Karpas-422 (cell line): Measurements from ENCODE around the gene KHDC3L. TPM values are rescaled to one million over a fixed set of nuclear protein-coding genes. Genes with fewer than 3 reads are reported as not detected.

ENCODE experiments used
- DNase-seq: peaks from one replicate; pipeline ENCODE4 v3.0.0-alpha.2; 2015
- H2AFZ ChIP-seq: fragments of 200-600 bp; sonication (generic); 2 replicates; pipeline ENCODE4 v1.6.1; 2014; ENCODE audit warnings: antibody characterized with exemption, low read length, mixed read lengths
- H3K27ac ChIP-seq: fragments of 200-600 bp; sonication (generic); 2 replicates; pipeline ENCODE4 v1.5.1; 2014; ENCODE audit warnings: mild to moderate bottlenecking, low read length, moderate library complexity
- H3K27me3 ChIP-seq: fragments of 200-600 bp; sonication (generic); 2 replicates; pipeline ENCODE4 v1.6.1; 2014; ENCODE audit warnings: low read length, mixed read lengths
- H3K36me3 ChIP-seq: fragments of 200-600 bp; sonication (generic); 2 replicates; pipeline ENCODE4 v1.6.1; 2014; ENCODE audit warnings: low read length, mixed read lengths; ENCODE audit not compliant: insufficient read depth
- H3K4me1 ChIP-seq: fragments of 200-600 bp; sonication (generic); 2 replicates; pipeline ENCODE4 v1.6.1; 2014; ENCODE audit warnings: mild to moderate bottlenecking, low read length, mixed read lengths
- H3K4me2 ChIP-seq: fragments of 200-600 bp; sonication (generic); 2 replicates; pipeline ENCODE4 v1.6.1; 2014; ENCODE audit warnings: low read length, low read depth, mild to moderate bottlenecking; ENCODE audit not compliant: poor library complexity, severe bottlenecking
- H3K4me3 ChIP-seq: fragments of 200-600 bp; sonication (generic); 2 replicates; pipeline ENCODE4 v1.5.1; 2014; ENCODE audit warnings: mild to moderate bottlenecking, antibody characterized with exemption, low read length, mixed read lengths
- H3K79me2 ChIP-seq: fragments of 200-600 bp; sonication (generic); 2 replicates; pipeline ENCODE4 v1.6.1; 2014; ENCODE audit warnings: mild to moderate bottlenecking, low read length, mixed read lengths
- H3K9ac ChIP-seq: fragments of 200-600 bp; sonication (generic); 2 replicates; pipeline ENCODE4 v1.6.0; 2014; ENCODE audit warnings: low read length
- H3K9me2 ChIP-seq: fragments of 200-600 bp; sonication (generic), shearing (Covaris generic); replicated peaks from 2 replicates; pipeline ENCODE4 v1.6.0; 2014; ENCODE audit warnings: mild to moderate bottlenecking, low read length, moderate library complexity; ENCODE audit not compliant: insufficient read depth
- H3K9me3 ChIP-seq: fragments of 300-700, 200-600 bp; sonication (generic); 2 replicates; pipeline ENCODE4 v1.6.1; 2014; ENCODE audit warnings: low read length, mixed read lengths
- H4K20me1 ChIP-seq: fragments of 200-600 bp; sonication (generic); 2 replicates; pipeline ENCODE4 v1.6.1; 2014; ENCODE audit warnings: mild to moderate bottlenecking, antibody characterized with exemption, low read length, low read depth; ENCODE audit not compliant: insufficient read depth
- total RNA-seq: library from RNA; depleted of rRNA; stranded (reverse); fragments of >200 nt; shearing (Covaris generic); gene quantifications from 2 replicates; pipeline ENCODE4 v1.2.3, GENCODE V29; 2014; ENCODE audit warnings: low replicate concordance

KHDC3L gene
- total RNA-seq, 1 experiment from 2014 or later = not detected

- Histone ChIP-seq H3K4me2 (no peak overlapping the region), H3K36me3 (no peaks in the 10 kb centered on the region)
- peak; percentile 57 for DNase-seq
Observed at GRCh38 chr6:73341335-73341734, 21.1 kb upstream of the KHDC3L start.

GRCh38 chr6:73342174-73342573 lies 20.3 kb upstream of the KHDC3L start:
- Histone ChIP-seq H3K27me3 (no peaks in the 10 kb centered on the region), H3K9ac (no peak overlapping the region), H2AFZ (no peak overlapping the region), H3K4me2 (no peak overlapping the region), H3K9me2 (no peaks in the 10 kb centered on the region), H4K20me1 (no peaks in the 10 kb centered on the region), H3K4me1 (peaks cover 8% of the 10 kb centered on the region), H3K79me2 (no peaks in the 10 kb centered on the region), H3K9me3 (no peaks in the 10 kb centered on the region), H3K36me3 (no peaks in the 10 kb centered on the region), H3K4me3 (no peak overlapping the region), H3K27ac (no peak overlapping the region)
- no peak for DNase-seq

More at GRCh38 chr6:73341335-73341734, 21.1 kb upstream of the KHDC3L start:
- H4K20me1 ChIP-seq = no peaks in the 10 kb centered on the region
- no peak overlapping the region for H3K9ac ChIP-seq
- H3K79me2 ChIP-seq = no peaks in the 10 kb centered on the region
- H2AFZ ChIP-seq = no peak overlapping the region
- H3K4me1 ChIP-seq = peaks cover 8% of the 10 kb centered on the region
- no peak overlapping the region for H3K4me3 ChIP-seq
- H3K27me3 ChIP-seq = no peaks in the 10 kb centered on the region
- no peak overlapping the region for H3K27ac ChIP-seq
- no peaks in the 10 kb centered on the region for H3K9me2 ChIP-seq
- no peaks in the 10 kb centered on the region for H3K9me3 ChIP-seq

- no peak overlapping the region for H2AFZ ChIP-seq
- H3K4me1 ChIP-seq = peaks cover 8% of the 10 kb centered on the region
- H3K9me2 ChIP-seq = no peaks in the 10 kb centered on the region
- no peaks in the 10 kb centered on the region for H3K79me2 ChIP-seq
- no peak overlapping the region for H3K4me2 ChIP-seq
- no peak overlapping the region for H3K9ac ChIP-seq
- no peaks in the 10 kb centered on the region for H4K20me1 ChIP-seq
- no peaks in the 10 kb centered on the region for H3K9me3 ChIP-seq
- H3K4me3 ChIP-seq = no peak overlapping the region
- no peak overlapping the region for H3K27ac ChIP-seq
- no peaks in the 10 kb centered on the region for H3K36me3 ChIP-seq
- no peak for DNase-seq
- no peaks in the 10 kb centered on the region for H3K27me3 ChIP-seq
Observed at GRCh38 chr6:73343164-73343563, 19.3 kb upstream of the KHDC3L start.

GRCh38 chr6:73348550-73349204 lies 13.8 kb upstream of the KHDC3L start:
- Histone ChIP-seq H3K79me2 (no peaks in the 10 kb centered on the region), H2AFZ (no peak overlapping the region), H3K9me3 (no peaks in the 10 kb centered on the region), H3K4me3 (no peak overlapping the region), H3K9me2 (no peaks in the 10 kb centered on the region), H3K36me3 (no peaks in the 10 kb centered on the region), H3K4me2 (no peak overlapping the region), H3K27ac (no peak overlapping the region), H3K27me3 (no peaks in the 10 kb centered on the region), H4K20me1 (no peaks in the 10 kb centered on the region), H3K4me1 (no peaks in the 10 kb centered on the region), H3K9ac (no peak overlapping the region)
- DNase-seq = no peak

GRCh38 chr6:73349311-73349710 lies 13.1 kb upstream of the KHDC3L start:
- Histone ChIP-seq H3K27ac (no peak overlapping the region), H4K20me1 (no peaks in the 10 kb centered on the region), H2AFZ (no peak overlapping the region), H3K4me1 (no peaks in the 10 kb centered on the region), H3K4me2 (no peak overlapping the region), H3K9me2 (no peaks in the 10 kb centered on the region), H3K9ac (no peak overlapping the region), H3K79me2 (no peaks in the 10 kb centered on the region), H3K4me3 (no peak overlapping the region), H3K9me3 (no peaks in the 10 kb centered on the region), H3K36me3 (no peaks in the 10 kb centered on the region), H3K27me3 (no peaks in the 10 kb centered on the region)
- no peak for DNase-seq

GRCh38 chr6:73353636-73354593 lies 8.5 kb upstream of the KHDC3L start, which contains the start of gene DPPA5:
DPPA5 (minus strand) TSS chr6:73354276; CDS start chr6:73354225, 51 bp downstream.
- Histone ChIP-seq H2AFZ (no peak within 1 kb of the TSS), H3K36me3 (no peaks in the 10 kb centered on the region), H3K4me2 (no peak within 1 kb of the TSS), H3K27ac (no peak within 1 kb of the TSS), H3K4me1 (no peaks in the 10 kb centered on the region), H3K9me3 (no peaks in the 10 kb centered on the region), H3K79me2 (no peaks in the 10 kb centered on the region), H3K9ac (no peak within 1 kb of the TSS), H3K4me3 (no peak within 1 kb of the TSS), H3K27me3 (no peaks in the 10 kb centered on the region), H3K9me2 (no peaks in the 10 kb centered on the region), H4K20me1 (no peaks in the 10 kb centered on the region)
- DNase-seq = no peak

GRCh38 chr6:73362869-73363536 lies 545 bp downstream of the KHDC3L start:
- Histone ChIP-seq H3K9me3 (no peaks in the 10 kb centered on the region), H2AFZ (no peak overlapping the region), H4K20me1 (no peaks in the 10 kb centered on the region), H3K9ac (no peak overlapping the region), H3K9me2 (no peaks in the 10 kb centered on the region), H3K4me1 (no peaks in the 10 kb centered on the region), H3K27ac (no peak overlapping the region), H3K4me3 (no peak overlapping the region), H3K4me2 (no peak overlapping the region), H3K27me3 (no peaks in the 10 kb centered on the region), H3K79me2 (no peaks in the 10 kb centered on the region), H3K36me3 (no peaks in the 10 kb centered on the region)
- DNase-seq = no peak

- Histone ChIP-seq H3K9ac (no peak overlapping the region), H3K9me2 (no peaks in the 10 kb centered on the region), H3K9me3 (no peaks in the 10 kb centered on the region), H3K4me2 (no peak overlapping the region), H2AFZ (no peak overlapping the region), H3K4me3 (no peak overlapping the region), H3K36me3 (no peaks in the 10 kb centered on the region), H4K20me1 (no peaks in the 10 kb centered on the region), H3K79me2 (no peaks in the 10 kb centered on the region), H3K27ac (no peak overlapping the region), H3K4me1 (no peaks in the 10 kb centered on the region), H3K27me3 (no peaks in the 10 kb centered on the region)
- DNase-seq = no peak
Observed at GRCh38 chr6:73363537-73363875, 1.0 kb downstream of the KHDC3L start.
